Hematopoietic multipotent progenitor cell treated with erythropoietin and hydrocortisone succinate and interleukin-3 and kit ligand, for 8 days (in vitro differentiated cells): ENCODE data around the gene KARS1.
A peak's percentile ranks its signal among the peaks of the same experiment; 100 is the strongest.

Experiments
- DNase-seq: peaks from one replicate; pipeline ENCODE4 v3.0.0-alpha.2; 2015

Gene KARS1

DNA sequence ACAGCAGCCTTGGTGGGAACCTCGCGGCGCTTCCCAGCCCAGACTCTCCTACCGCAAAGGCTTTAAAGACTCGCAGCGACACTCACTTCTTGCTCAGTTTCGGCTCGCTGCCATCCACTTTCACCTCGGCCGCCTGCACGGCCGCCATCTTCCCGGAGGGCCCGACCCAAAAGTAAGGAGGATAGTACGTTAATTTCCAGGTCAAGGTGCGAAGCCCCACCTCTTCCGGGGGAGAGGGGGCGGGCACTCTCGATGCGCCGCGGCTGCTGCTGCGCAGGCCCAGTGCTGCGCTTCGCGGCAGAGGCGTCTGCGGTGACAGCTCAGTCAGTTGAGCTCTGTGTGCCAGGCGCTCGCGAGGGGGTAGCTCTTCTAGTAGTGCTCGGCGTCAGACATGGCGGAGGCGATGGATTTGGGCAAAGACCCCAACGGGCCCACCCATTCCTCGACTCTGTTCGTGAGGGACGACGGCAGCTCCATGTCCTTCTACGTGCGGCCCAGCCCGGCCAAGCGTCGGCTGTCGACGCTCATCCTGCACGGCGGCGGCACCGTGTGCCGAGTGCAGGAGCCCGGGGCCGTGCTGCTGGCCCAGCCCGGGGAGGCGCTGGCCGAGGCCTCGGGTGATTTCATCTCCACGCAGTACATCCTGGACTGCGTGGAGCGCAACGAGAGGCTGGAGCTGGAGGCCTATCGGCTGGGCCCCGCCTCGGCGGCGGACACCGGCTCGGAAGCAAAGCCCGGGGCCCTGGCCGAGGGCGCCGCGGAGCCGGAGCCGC lies at the start of gene KARS1, which contains the start of gene TERF2IP:
Gene KARS1, minus strand, starts transcription at position 174 of the 773 bp plus-strand sequence. Its CDS starts 26 bp downstream, at position 148.
Gene TERF2IP, plus strand, starts transcription at position 282 of the 773 bp plus-strand sequence. Its CDS starts 110 bp downstream, at position 392.
- DNase-seq = peak; percentile 94

DNA sequence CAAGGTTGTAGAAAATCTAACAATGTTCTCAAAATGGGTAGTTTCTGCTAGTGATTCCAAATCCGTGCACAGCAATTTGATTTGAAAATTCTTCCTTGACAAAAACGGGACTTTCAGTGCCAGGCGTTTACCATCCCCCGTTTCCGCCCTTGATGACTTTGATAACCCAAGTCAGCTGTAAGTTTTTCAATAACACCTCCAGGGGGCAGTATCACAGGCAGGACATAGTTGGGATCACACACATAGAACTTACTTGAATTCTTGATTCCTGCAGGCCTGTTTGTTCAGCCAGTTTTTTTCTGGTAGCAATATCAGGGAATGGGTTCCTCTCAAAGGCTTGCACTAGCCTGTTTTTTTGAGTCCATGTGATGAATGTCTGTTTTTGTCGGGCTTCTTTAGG lies 48.2 kb upstream of the KARS1 start:
- DNase-seq = peak; percentile 20

DNA sequence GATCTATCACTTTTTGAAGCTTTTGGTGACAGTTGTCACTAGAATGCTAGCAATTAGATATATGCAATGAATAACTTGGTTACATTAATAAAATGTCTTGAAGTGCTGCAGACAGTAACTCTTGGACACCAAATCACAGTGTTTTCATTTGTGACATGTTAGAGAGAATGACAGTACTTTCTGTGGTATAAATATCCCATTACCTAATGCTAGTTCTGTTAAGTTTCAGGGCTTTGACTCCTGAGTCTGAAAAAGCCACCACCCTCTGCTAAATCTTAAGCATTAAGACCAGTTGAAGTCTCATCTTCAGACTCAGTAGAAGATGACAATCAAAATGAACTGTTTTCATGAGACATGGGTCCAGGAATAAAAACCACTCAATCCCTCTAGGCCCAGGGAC lies 39.9 kb upstream of the KARS1 start:
- no peak for DNase-seq

DNA sequence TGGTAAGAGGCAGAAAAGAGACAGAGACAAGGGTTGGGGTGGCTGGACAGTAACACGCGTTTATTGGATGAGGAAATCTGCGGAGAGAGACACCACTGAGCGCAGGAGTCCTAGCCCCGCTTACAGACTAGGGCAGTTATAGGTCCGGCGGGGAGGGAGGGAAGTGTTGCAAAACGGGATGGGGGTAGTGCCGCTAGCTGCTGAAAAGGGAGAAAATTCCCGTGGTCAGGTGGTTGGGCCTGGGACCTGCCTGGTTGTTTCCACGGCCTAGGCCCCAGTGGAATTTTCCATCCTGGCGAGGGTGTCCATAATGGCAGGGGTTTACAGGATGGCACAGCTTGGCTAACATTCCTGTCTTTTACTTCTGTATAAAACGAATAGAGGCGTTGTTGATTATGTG lies 34.8 kb upstream of the KARS1 start:
- DNase-seq = no peak

DNA sequence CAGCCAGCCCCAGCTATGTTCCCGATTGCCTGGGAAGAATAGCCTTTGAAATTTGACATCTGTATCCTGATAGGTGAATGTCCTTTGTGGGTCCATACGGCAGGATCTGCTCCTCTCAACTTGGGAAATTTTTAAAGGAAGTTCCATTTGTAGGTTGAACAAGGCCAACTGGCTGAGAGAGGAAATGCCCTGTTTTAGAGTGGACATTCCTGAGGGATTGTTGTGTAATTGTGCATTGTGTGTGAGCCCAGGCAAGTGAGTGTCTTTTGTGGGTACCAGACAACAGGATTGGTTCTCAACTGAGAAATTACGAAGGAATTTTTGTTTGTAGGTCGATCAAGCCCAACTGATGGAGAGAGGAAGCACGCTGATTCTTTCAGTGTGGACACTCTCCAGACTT lies 31.9 kb upstream of the KARS1 start:
- no peak for DNase-seq

DNA sequence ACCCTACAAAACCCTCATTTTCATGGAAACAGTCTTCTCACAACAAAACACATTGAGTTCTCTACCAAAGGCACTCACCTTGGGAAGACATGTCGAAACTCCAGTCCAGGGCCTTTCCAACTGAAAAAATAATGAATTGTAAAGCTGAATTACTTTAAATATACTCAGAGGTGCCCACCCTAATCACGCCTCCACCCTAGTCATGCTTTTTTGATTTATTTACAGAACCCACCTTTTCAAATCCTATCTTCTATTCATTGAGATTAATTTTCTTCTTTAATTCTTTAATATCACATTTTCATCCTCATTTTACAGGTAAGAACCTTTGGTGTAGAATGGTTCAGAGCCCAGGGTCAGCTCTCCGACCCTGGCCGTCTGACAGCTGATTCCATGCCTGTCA lies 29.4 kb upstream of the KARS1 start, which contains the start of gene CPHXL2:
Gene CPHXL2, minus strand, starts transcription at position 101 of the 400 bp plus-strand sequence. Its CDS starts 10 bp downstream, at position 91.
- no peak for DNase-seq

DNA sequence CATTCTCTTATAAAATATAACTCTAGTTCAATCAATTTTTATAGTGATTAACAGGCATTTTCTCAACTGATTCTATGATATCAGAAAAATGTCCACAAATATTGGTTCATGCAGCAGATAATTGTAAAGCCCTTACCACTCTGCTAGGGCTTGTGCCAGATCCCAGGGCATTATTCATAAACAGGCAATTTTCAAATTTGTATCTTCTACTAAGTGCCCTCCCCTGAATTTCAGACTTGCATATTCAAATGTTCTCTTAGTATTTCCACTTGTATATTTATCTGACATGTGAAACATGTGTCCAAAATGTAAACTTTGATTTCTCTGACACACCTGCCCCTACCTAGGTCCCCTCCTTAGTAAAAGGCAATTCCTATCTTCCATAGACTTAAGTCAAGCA lies 20.0 kb upstream of the KARS1 start:
- DNase-seq = no peak

DNA sequence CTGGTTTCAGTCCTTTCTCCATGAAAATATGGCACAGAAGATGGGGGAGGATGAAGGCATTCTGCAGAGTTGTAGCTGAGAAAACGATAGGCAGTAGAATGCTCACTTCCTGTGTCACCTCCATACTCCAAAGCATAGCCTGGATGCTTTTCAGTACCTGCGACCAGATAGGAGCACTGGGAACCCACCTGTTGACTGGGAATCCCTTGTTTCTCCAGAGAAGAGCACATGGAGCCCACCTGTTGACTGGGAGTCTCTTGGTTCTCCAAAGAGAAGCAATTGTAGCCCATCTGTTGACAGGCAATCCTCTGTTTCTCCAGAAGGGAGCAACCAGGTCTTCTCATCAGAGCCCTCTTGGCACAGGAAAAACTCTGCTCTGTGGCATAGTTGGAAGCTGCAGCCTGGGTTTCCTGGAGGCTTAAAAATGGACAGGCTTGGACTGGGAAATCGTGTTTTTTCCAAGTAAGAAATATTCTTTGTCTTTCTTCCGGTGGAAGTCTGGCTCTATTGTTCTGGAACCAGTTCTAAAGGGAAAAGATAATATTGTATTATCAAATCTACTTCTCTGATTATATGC lies 13.3 kb upstream of the KARS1 start:
- no peak for DNase-seq

DNA sequence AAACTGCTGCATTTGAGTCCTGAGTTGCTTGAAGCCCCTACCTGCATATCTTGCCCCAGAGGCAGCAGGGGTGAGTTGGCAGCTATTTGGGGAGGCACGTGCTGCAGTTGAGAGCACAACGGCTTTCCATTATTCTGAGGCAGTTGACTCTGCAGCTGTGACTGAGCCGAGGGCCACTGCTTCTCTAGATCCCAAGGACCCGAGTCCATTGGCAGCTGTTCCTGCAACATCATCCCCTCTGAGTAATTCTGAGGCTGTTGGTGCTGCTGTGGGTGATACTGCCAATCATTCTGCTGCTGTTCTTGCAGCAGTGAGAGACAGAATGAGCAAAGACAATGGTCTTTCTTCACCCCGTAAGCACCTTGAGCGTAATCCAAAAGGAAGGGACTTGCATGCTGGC lies 12.9 kb upstream of the KARS1 start:
- no peak for DNase-seq

DNA sequence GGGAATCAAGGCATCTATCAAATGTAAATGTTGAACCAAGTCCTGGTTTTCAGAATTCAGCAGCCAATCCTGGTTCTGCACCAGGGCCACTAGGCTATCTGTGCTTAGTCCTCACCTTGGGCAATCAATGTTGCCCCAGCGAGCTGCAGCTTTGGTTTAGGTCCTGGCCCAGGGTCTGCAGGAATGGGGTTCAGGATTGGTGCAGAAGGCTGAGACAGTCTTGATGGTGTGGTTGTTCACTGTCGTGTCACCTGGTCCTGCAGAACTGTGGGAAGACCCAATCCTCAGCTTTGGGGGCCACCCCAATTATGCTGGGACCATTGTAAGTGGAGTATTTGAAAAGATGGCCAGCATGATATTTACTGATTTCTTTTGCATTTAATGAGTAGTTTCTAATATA lies 10.7 kb upstream of the KARS1 start:
- DNase-seq = no peak

DNA sequence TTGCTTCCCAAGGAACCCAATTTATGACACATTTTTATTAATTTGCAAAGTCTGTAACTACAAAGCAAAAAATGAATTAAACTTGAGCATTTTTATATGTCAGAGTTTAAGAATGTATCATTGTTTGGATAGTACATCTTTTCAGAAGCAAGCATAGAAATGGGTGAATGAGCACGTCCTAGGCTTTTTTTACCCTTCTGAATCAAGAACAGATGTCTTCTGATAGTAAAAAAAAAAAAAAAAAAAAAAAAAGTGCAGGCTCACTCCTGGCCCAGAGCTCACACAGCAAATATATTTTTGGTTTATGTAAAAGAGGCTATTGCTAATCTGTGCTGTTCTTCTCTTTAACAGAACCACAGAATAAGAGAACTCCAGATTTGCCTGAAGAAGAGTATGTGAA lies 6.5 kb upstream of the KARS1 start:
- peak; percentile 6 for DNase-seq

DNA sequence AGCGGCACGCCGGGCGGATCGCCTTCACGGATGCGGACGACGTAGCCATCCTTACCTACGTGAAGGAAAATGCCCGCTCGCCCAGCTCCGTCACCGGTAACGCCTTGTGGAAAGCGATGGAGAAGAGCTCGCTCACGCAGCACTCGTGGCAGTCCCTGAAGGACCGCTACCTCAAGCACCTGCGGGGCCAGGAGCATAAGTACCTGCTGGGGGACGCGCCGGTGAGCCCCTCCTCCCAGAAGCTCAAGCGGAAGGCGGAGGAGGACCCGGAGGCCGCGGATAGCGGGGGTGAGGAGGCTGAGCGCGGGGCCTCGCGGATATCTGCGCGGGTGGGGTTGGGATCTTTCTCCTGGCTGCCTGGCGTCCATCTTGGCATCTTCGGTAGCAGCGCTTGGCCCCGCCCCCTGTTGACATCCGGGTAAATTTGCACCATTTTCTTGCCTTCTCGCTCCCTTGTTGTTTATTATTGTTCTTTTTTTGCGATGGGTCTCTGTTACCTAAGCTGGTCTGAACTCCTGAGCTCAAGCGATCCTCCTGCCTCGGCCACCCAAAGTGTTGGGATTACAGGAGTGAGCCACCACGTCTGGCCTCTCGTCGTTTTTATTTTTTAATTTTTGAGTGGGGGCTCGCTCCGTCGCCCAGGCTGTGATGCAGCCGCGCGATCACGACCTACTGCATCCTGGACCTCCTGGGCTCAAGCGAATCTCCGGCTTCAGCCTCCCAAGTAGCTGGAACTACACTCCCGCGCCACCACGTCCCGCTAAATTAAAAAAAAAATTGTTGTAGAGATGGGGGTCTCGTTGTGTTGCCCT lies 1.0 kb upstream of the KARS1 start:
- peak; percentile 81 for DNase-seq

DNA sequence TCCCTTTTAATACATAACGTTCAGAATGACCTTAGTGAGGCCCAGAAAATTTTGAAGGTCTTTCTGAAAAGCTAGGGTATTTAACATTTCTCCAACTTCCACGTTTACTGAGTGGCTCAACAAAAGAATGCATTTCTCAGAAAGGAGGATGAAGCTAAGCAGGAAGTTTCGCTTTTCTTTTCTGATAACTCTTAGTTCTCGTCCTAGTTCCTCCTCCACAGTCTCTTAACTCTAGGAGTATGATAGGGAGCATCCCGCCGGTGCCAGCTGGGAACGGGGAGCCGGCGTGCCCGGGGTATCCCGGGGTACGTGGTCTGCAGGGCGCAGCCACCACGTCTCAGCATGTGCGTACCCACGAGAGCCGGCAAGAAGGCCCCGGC lies 363 bp downstream of the KARS1 start:
- no peak for DNase-seq

DNA sequence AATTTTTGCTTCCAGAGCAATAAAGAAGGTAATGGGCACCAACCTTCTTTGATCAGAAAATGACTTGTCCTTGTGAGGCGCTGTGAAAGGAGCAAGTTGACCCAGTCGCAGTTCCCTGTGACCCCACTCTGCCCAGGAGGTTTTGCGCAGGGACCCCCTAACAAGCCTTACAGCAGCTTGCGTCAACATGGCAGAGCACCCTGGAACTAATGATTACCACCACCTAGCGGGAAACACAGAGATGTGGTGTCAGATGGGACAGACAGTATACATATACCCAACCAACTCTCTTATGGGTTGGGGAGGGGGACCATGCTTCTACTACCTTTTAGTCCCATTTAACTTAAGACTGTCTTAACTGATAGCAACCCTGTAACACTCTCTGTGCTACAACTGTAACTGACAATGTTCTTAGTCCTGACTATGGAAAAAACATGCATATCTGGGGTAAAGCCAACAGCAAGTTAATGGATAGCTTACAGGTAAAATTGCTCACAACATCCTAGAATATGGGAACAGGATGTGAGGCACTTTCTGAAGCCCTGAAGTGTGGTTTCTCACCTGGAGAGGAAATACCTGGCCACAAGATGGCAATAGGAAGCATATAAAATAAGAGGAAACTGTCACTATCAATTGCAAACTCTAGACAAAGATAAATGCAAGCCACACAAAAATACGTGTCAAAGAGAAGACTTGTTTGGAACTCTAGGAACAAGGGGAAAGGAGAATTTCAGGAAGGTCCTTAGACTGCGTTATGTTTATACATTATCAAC lies 3.0 kb downstream of the KARS1 start:
- no peak for DNase-seq

DNA sequence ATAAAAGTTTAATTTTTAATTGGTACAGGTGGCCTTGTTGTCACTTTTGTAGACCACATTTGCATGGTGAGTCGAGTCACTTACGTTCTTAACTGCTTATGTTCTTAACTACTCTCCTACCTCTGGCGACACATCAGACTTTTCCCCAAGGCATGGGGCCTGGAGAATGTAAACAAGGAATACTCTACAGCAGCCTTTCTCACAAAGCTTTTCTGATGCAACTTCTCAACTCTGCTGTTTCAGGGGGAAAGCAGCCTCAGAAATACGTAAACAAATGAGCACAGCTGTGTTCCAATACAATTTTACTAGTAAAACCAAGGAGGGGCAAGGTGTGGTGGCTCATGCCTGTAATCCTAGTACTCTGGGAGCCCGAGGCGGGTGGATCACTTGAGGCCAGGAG lies 6.9 kb downstream of the KARS1 start:
- DNase-seq = no peak

DNA sequence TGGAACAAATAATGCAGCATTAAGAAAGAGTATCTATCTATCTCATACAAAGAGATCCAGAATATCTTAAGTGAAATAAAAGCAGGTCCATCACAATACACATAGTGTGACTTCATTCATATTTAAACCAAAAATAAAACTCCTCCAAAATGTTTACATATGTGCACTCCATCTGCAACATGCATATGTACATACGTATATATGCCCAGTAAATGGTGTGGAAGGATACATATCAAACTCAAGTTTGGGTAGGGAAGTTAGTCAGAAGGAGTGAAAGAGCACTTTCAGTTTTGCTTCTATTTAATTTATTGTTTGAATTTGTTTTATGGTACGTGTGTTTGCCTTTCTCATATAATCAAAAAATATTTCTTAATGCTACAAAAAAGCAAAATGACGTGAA lies 12.4 kb downstream of the KARS1 start:
- no peak for DNase-seq

DNA sequence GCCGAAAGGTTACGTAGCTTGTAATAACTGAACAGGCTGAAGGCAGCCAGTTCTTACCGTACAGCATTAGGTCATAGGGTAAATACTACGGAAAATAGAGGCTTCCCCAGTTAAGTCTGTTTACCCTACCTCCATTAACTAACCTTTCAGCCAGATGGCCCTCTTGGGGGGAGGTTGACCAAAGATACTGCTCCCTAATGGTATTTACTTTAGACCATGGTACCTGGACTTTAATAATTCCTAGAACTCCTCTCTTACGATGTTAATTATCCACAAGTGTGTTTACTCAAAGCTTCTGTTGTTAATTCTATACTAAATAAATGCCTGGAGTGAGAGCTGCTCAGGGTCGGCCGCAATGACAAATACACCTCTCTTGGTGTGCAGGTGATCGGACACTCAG lies 14.6 kb downstream of the KARS1 start:
- no peak for DNase-seq

DNA sequence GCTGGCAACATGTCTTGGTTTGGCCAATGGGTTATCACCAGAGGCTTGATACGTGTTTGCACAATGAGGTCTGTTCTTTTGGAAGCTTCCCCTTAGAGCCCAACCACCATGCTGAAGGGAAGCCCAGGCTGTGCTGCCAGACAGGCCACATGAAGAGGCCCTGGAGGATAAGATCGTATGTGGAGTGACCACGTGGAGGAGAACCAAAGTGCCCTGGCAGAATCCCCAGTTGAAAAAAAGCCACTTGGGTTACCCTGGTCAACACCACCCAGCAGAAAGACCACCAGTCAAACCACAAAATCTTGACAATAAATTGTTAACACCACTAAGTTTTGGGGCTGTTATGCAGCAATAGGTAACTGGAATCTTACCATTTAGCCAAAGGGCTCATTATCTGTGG lies 17.4 kb downstream of the KARS1 start:
- no peak for DNase-seq

DNA sequence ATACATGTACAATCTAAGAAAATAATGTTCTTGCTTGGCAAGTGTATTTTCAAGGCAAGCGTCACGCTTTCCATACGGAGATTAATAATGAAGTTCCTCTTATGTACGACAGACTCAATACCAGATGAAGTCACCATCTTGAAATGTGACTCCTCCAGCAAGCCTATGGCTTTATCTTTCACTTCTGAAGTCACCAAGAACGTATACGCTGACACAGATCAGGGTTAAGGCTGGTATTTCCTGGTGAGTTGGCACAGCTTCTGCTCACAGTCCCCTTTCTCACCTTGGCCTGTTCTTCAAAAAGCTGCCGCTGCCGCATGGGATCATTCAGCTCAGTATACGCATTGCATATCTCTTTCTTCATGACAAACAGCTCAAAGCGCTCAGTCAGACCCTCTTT lies 18.3 kb downstream of the KARS1 start:
- no peak for DNase-seq

DNA sequence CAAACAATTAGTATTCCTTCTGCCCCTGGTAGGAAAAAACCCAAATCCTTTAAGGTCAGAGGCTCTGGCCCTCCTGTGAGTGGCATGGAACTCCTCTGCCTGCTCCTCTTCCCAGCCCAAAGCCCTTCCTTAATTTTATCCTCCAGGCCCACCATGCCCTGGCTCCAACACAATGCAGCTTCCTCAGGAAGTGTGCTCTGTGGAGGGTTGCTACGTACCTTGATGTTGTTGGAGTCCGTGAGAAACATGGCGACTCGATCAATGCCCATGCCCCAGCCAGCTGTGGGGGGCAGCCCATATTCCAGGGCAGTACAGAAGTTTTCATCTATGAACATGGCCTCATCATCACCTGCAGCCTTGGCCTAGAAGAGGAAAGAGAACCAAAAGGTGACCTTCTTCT lies 19.1 kb downstream of the KARS1 start:
- no peak for DNase-seq

DNA sequence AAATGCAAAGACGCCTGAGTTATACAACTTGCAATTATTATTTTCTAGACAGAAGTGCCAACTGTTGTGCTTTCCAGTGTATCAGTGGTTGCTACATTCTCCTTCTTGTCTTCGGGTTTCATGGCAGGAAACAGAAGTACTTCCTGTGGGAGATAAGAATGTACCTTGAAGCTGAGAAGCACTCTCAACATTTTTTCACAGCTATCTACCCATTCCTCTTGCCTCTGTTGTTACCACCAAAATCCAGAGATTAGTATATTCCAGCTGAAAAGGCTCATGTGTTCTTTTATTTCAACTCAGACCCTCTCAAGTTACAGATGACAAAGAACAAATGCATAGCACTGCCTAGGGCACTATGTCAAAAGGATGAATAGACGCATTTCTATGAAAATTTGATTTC lies 19.6 kb downstream of the KARS1 start:
- peak; percentile 61 for DNase-seq

DNA sequence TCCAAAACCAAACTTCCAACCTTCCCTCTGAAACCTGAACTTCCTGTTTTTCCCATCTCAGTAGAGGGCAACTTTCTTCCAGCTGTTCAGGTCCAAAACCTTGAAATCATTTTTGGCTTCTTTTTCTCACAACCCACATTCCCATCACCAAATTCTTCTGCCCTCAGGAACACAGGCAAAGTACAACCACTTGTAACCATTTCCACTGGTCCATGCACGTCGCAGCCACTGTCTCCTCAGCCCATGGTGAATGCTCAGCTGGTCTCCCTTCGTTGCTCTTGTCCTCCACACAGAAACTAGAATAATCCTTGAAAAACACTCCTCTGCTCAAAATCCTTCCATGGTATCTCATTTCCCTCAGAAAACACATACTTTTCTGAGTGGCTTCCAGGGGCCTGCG lies 20.7 kb downstream of the KARS1 start:
- no peak for DNase-seq

DNA sequence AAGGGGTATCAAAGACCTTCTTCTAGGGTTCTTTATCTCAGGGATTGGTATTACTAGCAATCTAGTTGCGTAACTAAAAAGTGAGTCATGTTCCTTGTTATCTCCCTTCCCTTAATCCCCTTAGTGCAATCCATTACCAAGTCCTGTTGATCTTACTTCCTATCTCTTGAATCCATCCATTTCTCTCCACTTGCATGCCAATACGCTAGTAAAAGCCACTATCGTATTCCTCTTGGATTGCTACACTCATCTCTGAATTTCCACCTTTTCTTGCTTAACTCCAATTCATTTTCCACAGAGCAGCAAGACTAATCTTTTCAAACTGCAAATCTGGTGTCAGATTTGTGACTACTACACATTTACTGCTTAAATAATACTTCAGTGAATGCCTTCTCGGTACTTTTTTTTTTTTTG lies 22.5 kb downstream of the KARS1 start:
- DNase-seq = no peak
